SH-SY5Y (cell line): ENCODE data around the gene MRGPRX1.

Source experiments
- GATA2 ChIP-seq: IDR thresholded peaks from 2 replicates; pipeline ENCODE4 v1.6.1; 2011; ENCODE audit warnings: mild to moderate bottlenecking, low read depth, low read length
- GATA3 ChIP-seq: IDR thresholded peaks from 2 replicates; pipeline ENCODE4 v1.6.1; 2011; ENCODE audit warnings: low read depth, mild to moderate bottlenecking, low read length, moderate library complexity

- no peak for TF ChIP-seq GATA2
- TF ChIP-seq GATA3 = no peak
Observed at GRCh38 chr11:18927550-18928322, 11.5 kb downstream of the MRGPRX1 start.
